GM12801 (cell line): ENCODE results near the gene NOS2.

ENCODE experiments used
- TF ChIP-seq, protein P1 (sequence below): IDR thresholded peaks from one replicate; pipeline ENCODE4 v1.5.1; 2011; ENCODE audit warnings: control low read depth; ENCODE audit not compliant: insufficient read length; ENCODE audit errors: extremely low read depth

NOS2 gene

GRCh38 chr17:27808628-27809027 is 8.3 kb upstream of the NOS2 start:
- TF ChIP-seq, protein P1, sequence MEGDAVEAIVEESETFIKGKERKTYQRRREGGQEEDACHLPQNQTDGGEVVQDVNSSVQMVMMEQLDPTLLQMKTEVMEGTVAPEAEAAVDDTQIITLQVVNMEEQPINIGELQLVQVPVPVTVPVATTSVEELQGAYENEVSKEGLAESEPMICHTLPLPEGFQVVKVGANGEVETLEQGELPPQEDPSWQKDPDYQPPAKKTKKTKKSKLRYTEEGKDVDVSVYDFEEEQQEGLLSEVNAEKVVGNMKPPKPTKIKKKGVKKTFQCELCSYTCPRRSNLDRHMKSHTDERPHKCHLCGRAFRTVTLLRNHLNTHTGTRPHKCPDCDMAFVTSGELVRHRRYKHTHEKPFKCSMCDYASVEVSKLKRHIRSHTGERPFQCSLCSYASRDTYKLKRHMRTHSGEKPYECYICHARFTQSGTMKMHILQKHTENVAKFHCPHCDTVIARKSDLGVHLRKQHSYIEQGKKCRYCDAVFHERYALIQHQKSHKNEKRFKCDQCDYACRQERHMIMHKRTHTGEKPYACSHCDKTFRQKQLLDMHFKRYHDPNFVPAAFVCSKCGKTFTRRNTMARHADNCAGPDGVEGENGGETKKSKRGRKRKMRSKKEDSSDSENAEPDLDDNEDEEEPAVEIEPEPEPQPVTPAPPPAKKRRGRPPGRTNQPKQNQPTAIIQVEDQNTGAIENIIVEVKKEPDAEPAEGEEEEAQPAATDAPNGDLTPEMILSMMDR = no peak

GRCh38 chr17:27807567-27808470 is 7.5 kb upstream of the NOS2 start:
- TF ChIP-seq, protein P1 = no peak

DNA sequence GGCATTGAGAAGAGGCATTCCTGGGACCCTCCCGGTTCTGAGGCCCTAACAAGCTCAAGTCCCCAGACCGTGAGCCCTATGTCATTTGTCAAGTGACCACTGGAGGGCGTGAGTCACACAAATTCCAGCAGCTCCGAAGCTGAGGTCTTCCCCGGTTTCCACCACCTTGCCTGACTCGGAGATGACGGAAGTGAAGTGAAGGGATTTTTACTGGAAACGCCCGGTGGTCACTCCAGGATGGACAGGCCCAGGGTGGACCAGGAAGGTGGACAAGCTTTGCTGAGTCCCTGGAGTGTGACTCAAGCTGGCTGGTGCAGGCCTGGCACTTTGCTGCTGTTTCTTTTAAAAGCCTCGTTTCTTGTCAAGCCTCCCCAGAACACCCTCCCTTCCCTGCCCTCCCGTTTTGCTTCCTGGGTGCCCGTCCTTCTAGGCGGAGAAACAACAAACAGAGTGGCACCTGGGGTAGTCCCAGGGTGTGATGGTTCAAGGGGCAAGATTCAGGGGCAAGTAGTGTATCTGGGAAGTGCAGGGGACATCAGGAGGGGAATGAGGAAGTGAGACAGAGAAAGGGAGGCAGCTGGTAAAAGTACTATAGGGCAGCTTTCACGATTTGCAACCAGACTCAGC is 5.3 kb upstream of the NOS2 start:
- TF ChIP-seq, protein P1 = no peak

DNA sequence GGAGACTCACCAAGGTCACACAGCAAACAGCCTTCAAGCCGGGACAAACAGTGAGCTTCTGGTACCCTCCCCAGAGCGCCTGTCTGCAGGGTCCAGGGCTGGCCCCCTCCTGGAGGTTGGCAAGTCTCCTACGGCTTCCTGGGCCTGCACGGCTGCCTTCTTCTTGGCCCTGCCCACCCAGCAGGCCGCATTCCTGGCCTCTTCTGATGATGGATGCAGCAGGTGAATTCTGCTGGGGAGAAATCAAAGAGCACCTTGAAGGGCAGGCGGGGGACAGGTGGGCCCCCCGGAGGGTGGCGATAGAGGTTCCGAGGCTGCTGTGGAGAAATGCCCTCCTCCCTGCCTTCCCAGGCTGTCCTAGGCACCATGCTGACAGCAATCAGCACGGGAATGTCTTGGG is 3.8 kb upstream of the NOS2 start:
- TF ChIP-seq, protein P1 = no peak

DNA sequence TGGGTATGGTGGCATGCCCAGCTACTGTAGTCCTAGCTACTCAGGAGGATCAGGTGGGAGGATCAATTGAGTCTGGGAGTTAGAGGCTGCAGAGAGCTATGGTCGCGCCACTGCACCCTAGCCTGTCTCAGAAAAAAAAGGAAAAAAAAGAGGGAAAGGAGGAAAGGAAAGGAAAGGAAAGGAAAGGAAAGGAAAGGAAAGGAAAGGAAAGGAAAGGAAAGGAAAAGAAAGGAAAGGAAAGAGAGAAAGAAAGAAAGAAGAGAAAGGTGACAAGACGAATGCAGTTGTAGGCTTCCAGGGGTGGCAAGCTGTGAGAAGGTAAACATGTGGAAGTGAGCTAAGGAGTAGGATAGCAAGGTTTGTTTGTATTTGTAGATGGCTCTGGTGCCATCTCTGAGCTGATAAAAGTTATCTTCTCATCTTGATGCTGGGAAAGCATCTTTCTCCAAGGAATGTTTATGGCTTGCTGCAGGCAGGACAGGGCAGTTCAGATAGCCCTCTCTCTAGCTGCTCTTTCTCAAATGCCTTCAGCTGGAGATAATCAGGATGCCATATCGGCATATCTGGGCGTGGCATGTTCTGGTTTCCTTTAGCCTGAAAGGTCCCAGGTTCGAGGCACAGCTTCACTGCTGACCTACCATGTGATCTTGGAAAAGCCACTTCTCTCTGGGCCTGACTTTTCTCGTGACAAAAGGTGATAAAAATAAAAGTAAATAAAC is 2.8 kb upstream of the NOS2 start:
- TF ChIP-seq, protein P1 = no peak

- TF ChIP-seq, protein P1 = no peak
Observed at GRCh38 chr17:27802033-27802432, 1.7 kb upstream of the NOS2 start.

GRCh38 chr17:27798376-27798775 is 2.0 kb downstream of the NOS2 start:
- TF ChIP-seq, protein P1 = no peak
